TTC549 (cell line): Measurements from ENCODE around the gene CCDC106.

Experiments used
- FAIRE-seq: peaks from 2 replicates; lab custom pipeline; 2012; peaks lifted over from hg19 to GRCh38; lab: Jason Lieb, UNC

CCDC106 gene

DNA sequence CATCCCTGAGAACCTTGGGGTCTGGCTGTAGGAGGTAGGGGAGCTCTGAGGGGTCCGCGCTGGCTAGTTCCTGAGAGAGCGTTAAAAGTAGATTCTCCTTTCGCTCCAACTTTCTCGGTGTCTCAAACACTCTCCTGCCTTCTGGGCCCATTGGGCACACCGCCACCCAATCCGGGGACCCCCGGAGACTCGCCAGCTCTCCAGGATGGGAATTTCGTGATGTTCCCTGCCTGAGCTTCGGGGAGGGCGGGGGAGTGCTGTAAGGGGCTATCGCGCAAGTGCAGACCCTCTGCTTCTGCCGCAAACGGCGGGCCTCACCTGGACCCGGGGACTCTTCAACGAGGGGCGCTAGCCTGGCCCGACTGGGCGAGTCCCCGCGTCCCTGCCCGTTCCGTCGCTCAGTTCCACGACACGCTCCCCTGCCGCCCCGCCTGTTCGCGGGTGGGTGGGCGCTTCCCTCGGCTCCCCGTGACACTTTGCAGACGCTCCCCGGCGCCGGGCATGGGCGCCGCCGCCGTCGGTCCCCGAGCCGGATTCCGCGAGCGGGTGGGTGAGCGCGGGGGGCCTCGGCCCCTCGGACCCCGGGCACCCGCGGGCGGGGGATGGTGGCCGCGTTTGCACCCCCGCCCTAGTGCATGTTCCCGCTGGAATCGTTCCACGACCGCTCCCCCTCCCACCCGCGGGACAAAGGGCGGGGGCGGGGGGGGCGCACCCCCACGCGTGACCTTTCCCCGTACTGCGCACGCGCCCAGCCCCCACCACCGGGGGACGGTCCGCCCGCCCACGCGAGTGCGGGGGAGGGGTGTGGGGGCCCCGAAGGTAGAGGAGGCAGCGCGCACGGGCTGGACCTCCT, at the start of gene CCDC106:
Gene CCDC106 (plus strand): TSS at position 481 of the 853 bp plus-strand sequence. CDS start 835 bp downstream, outside the sequence.
- FAIRE-seq, result no peak

- FAIRE-seq, result peak; percentile 71
These were observed 49.1 kb upstream of the CCDC106 start for GRCh38 chr19:55598719-55599467.

GRCh38 chr19:55599468-55599841, 48.6 kb upstream of the CCDC106 start, which contains the start of gene FIZ1:
FIZ1 (minus strand) TSS chr19:55599517; CDS start chr19:55597865, 1,652 bp downstream.
- FAIRE-seq, result peak; percentile 80

GRCh38 chr19:55599842-55600661, 48.0 kb upstream of the CCDC106 start, which contains the start of gene ZNF524:
ZNF524 (plus strand) TSS chr19:55600288; CDS start chr19:55602113, 1,825 bp downstream.
- no peak for FAIRE-seq

DNA sequence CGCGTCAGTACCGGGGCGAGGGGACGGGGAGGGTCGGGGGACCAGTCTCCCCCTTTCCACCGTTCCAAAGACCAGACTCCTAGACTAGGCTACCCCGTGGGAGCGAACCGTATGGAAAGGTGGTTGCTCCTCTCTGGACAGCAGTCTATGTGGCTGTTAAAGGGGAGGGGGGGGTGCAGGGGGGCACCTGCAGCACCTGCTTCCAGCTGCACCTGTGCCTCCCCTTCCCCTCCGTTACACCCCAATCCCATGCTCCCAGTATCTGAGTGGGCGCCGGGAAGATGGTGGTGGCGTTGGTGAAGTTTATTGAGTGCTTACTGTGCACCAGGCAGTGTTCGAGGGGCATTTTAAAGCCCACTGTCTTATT, 47.4 kb upstream of the CCDC106 start:
- FAIRE-seq, result no peak

DNA sequence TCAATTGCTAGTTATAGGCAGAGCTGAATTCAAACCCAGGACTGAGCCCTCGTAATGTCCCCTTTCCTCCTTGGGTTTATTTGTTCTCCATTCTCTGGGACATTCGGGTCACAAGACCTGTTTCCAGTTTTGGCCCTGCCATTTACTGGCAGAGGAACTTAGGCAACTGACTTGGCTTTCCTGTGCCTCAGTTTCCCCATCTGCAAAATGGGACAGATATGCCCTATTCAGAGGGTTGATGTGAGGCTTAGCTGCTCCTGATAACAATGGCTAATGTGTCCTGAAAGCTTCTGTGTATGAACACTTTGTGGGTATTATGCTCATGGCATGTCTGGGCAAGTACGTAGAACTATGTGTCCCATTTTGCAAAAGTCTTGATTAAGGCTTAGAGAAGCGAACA, 46.9 kb upstream of the CCDC106 start:
- FAIRE-seq, result no peak

- FAIRE-seq, result no peak
These were observed 45.7 kb upstream of the CCDC106 start for GRCh38 chr19:55602104-55603001.

GRCh38 chr19:55603115-55603514, 44.9 kb upstream of the CCDC106 start:
- no peak for FAIRE-seq

GRCh38 chr19:55603581-55604292, 44.3 kb upstream of the CCDC106 start:
- FAIRE-seq, result no peak

GRCh38 chr19:55605207-55605636, 42.8 kb upstream of the CCDC106 start:
- peak; percentile 52 for FAIRE-seq

- no peak for FAIRE-seq
These were observed 42.2 kb upstream of the CCDC106 start, which contains the start of gene ZNF865 for GRCh38 chr19:55605637-55606470. ZNF865 (plus strand) TSS chr19:55605647; CDS start chr19:55613619, 7,972 bp downstream.

GRCh38 chr19:55606471-55606787, 41.6 kb upstream of the CCDC106 start:
- no peak for FAIRE-seq

- FAIRE-seq, result no peak
These were observed 41.2 kb upstream of the CCDC106 start for GRCh38 chr19:55606817-55607216.

- no peak for FAIRE-seq
These were observed 38.7 kb upstream of the CCDC106 start for GRCh38 chr19:55609326-55609725.

DNA sequence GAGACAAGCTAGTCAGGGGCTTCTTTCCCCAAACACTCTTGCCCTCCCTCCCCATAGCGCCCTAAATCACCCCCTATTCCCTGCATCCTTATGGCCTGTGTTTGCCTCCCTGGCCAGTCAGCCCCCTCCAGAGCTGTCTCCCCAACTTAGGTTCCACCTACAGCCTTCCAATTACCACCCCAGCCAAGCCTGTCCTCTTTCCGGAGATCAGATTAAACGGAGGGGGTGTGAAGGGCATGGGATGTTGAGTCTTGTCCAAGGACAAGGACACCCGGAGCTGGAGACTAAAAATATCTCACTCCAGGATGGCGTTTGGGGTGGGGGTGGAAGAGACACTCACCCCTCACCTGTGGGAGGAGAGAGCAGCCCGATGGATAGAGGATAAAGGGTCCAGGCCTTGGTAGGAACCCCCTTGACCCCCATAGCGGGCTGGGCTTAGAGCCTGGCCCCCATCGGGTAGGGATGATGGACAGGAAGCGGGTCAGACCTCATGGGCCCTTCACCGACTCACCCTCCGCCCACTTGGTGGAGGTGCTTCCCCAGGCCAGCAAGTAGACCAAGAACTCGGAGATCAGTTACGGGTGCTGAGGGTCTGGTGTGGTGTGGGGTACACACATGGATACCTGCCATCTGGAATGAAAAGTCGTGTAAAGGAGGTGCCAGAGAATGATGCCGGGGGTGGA, 36.6 kb upstream of the CCDC106 start:
- no peak for FAIRE-seq

DNA sequence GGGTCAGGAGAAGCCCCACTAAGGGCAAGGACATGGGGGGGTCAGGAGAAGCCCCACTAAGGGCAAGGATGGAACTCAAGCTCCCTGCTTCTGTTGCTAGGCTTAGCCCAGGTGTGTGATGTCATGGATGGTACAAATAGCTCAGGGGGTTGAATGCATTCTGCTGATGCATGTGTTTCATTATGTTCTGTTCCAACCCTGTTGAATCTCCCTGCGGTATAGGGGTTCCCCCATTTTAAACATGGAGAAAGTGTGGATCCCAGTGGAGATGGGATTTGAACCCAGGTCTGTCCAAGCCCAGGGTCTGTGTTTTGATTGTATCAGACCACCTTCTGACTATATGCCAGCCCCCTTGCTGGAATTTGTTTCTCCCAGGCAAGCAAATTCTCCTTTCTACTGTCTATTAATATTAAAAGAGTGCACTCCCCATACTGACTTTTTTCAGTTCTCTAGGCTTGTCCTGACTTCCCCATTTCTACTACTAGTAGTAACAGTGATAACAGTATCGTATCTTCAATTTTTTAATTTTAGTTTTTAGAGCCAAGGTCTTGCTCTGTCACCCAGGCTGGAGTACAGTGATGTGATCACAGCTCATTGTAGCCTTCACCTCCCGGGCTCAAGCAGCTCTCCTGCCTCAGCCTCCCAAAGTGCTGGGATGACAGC, 35.9 kb upstream of the CCDC106 start:
- no peak for FAIRE-seq

- FAIRE-seq, result no peak
These were observed 34.6 kb upstream of the CCDC106 start for GRCh38 chr19:55613396-55613795.

DNA sequence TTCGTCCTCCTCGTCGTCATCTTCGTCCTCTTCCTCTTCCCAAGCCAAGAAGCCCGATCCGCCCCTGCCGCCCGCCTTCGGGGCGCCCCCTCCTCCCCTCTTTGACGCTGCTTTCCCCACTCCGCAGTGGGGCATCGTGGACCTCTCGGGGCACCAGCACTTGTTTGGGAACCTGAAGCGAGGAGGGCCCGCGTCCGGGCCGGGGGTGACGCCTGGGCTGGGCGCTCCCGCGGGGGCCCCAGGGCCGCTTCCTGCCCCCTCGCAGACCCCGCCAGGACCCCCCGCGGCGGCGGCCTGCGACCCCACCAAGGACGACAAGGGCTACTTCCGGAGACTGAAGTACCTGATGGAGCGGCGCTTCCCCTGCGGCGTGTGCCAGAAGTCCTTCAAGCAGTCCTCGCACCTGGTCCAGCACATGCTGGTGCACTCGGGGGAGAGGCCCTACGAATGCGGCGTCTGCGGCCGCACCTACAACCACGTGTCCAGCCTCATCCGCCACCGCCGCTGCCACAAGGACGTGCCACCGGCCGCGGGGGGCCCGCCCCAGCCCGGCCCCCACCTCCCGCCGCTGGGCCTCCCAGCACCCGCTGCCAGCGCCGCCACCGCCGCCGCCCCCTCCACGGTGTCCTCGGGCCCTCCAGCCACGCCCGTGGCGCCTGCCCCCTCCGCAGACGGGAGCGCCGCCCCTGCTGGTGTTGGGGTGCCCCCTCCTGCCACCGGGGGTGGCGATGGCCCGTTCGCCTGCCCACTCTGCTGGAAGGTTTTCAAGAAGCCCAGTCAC, 33.9 kb upstream of the CCDC106 start:
- no peak for FAIRE-seq
